ENCODE results near the gene LRRN2. TPM values are rescaled to one million over a fixed set of nuclear protein-coding genes. Genes with fewer than 3 reads are reported as not detected.

The LRRN2 gene
- total RNA-seq, 1 experiment from 2014 or later, result 2.0 TPM

DNA sequence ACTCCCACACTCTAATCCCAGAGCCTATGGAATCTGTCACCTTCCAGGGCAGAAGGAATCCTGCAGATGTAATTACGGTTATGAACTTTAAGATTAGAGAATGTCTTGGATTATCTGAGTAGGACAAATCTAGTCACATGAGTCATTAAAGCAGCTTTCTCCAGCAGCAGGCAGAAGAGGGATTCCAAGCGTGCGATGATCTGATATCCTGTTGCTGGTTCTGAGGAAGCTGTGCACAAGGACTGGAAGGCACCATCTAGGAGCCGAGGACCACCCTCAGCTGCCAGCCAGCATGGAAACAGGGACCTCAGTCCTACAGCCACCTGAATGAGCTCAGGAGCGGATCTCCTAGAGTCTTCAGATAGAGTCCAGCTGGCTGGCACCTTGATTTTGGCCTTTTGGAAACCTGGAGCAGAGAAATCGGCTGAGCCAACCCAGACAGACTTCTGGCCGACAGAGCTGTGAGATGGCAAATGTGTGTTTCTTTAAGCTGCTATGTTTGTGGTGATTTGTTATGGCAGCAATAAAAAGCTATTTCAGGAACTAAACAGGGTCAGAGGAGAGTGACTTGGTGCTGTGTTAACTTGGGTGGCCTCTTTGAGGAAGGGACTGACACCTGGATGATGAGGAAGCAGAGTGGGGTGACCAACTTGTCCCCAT lies 34.5 kb downstream of the LRRN2 start:
- H3K9me3 ChIP-seq (ENCODE audit: control insufficient read depth, insufficient read depth, low read depth, low read length), result no peaks in the 10 kb centered on the region
- TF ChIP-seq, protein P1, sequence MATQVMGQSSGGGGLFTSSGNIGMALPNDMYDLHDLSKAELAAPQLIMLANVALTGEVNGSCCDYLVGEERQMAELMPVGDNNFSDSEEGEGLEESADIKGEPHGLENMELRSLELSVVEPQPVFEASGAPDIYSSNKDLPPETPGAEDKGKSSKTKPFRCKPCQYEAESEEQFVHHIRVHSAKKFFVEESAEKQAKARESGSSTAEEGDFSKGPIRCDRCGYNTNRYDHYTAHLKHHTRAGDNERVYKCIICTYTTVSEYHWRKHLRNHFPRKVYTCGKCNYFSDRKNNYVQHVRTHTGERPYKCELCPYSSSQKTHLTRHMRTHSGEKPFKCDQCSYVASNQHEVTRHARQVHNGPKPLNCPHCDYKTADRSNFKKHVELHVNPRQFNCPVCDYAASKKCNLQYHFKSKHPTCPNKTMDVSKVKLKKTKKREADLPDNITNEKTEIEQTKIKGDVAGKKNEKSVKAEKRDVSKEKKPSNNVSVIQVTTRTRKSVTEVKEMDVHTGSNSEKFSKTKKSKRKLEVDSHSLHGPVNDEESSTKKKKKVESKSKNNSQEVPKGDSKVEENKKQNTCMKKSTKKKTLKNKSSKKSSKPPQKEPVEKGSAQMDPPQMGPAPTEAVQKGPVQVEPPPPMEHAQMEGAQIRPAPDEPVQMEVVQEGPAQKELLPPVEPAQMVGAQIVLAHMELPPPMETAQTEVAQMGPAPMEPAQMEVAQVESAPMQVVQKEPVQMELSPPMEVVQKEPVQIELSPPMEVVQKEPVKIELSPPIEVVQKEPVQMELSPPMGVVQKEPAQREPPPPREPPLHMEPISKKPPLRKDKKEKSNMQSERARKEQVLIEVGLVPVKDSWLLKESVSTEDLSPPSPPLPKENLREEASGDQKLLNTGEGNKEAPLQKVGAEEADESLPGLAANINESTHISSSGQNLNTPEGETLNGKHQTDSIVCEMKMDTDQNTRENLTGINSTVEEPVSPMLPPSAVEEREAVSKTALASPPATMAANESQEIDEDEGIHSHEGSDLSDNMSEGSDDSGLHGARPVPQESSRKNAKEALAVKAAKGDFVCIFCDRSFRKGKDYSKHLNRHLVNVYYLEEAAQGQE (IDR thresholded peaks at IDR 0.05; ENCODE audit: insufficient read depth in 1 of 2, low read depth in 2 of 2, low read length in 1 of 2), result no peak
- TF ChIP-seq POLR2AphosphoS5 (IDR thresholded peaks at IDR 0.05; ENCODE audit: low read depth, low read length), result no peak
- TF ChIP-seq, protein P2, sequence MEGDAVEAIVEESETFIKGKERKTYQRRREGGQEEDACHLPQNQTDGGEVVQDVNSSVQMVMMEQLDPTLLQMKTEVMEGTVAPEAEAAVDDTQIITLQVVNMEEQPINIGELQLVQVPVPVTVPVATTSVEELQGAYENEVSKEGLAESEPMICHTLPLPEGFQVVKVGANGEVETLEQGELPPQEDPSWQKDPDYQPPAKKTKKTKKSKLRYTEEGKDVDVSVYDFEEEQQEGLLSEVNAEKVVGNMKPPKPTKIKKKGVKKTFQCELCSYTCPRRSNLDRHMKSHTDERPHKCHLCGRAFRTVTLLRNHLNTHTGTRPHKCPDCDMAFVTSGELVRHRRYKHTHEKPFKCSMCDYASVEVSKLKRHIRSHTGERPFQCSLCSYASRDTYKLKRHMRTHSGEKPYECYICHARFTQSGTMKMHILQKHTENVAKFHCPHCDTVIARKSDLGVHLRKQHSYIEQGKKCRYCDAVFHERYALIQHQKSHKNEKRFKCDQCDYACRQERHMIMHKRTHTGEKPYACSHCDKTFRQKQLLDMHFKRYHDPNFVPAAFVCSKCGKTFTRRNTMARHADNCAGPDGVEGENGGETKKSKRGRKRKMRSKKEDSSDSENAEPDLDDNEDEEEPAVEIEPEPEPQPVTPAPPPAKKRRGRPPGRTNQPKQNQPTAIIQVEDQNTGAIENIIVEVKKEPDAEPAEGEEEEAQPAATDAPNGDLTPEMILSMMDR (IDR thresholded peaks at IDR 0.05), result no peak
- no peak for TF ChIP-seq TCF7L2 (IDR thresholded peaks at IDR 0.05; ENCODE audit: low read depth, low read length)
- TF ChIP-seq SIN3A (IDR thresholded peaks at IDR 0.05; ENCODE audit: borderline replicate concordance, insufficient read depth, low read depth, low read length), result no peak
- CTCF ChIA-PET, result interaction anchor here (0.7 kb wide), 1 partner anchor 156 kb away, joined by 3 read pairs; no protein-coding TSS in a partner anchor
- H3K36me3 ChIP-seq (ENCODE audit: control insufficient read depth, insufficient read depth, low read length), result no peaks in the 10 kb centered on the region
- in situ Hi-C loops (cut with HindIII; ENCODE audit: low pct_unique_long_range_greater_than_20kb, low sequenced_read_pairs) (no loop called here), intact Hi-C loops (cut with micrococcal nuclease; ENCODE audit: unreplicated experiment) (no loop called here)
- H3K27me3 ChIP-seq (ENCODE audit: control insufficient read depth, insufficient read depth, low read length), result 0 out of 2 replicates have a peak, but pooled peaks cover 2% of the 10 kb centered on the region
- POLR2A ChIA-PET, result no interaction called here
- H3K4me3 ChIP-seq (ENCODE audit: low read depth in 2 of 2, low read length in 2 of 2), result no peak overlapping the region
- ATAC-seq, result no peak
- H3K27ac ChIP-seq (ENCODE audit: low read length), result no peak overlapping the region
- no TSS peak for BruUV-seq (replicated peaks)
- no peak for DNase-seq (ENCODE audit: low read depth, low spot score)
- H3K4me1 ChIP-seq (ENCODE audit: control insufficient read depth, insufficient read depth, low read length), result no peaks in the 10 kb centered on the region

DNA sequence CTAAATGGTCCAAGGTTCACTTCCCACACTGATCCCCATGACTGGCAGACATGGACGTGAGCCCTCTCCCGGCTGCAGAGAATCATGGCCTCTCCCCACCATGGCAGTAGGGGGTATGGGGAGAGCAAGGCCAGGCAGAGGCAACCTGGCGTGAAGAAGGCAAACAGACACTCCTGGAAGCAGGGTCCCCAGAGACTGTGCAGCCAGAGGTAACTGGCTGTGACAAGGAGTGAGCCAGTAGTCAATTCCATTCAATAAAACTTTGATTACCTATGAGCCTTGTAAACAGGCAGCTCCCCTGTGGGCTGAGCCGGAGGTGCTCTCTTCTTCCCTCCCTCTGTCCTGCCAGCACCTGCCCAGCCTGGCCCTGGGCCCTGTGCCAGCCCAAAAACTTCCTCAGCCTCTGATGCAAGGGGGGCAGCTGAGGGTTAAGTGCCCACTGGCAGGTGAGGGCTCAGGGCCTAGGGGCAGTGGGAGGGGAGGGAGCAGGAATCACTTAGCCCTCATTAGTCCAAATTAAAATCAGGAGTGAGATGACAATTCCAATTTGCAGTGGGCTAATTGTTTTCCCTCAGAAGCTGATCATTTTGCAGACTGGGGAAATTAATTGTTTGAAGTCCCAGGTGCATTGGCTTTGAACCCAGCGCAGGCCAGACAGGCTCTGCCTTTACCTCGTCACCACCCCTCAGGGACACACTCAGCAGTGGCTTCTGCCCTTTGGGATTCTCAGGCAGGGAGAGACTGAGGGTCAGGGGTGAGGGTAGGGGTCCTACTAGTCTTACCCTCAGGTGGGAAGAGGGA lies 35.6 kb downstream of the LRRN2 start:
- POLR2A ChIA-PET, result no interaction called here
- Histone ChIP-seq H3K36me3 (ENCODE audit: control insufficient read depth, insufficient read depth, low read length) (no peaks in the 10 kb centered on the region), H3K4me3 (ENCODE audit: low read depth in 2 of 2, low read length in 2 of 2) (no peak overlapping the region), H3K4me1 (ENCODE audit: control insufficient read depth, insufficient read depth, low read length) (no peaks in the 10 kb centered on the region), H3K9me3 (ENCODE audit: control insufficient read depth, insufficient read depth, low read depth, low read length) (no peaks in the 10 kb centered on the region), H3K27ac (ENCODE audit: low read length) (no peak overlapping the region), H3K27me3 (ENCODE audit: control insufficient read depth, insufficient read depth, low read length) (0 out of 2 replicates have a peak, but pooled peaks cover 2% of the 10 kb centered on the region)
- no TSS peak for BruUV-seq (replicated peaks)
- in situ Hi-C loops (cut with HindIII; ENCODE audit: low pct_unique_long_range_greater_than_20kb, low sequenced_read_pairs), result no loop called here
- ATAC-seq, result no peak
- DNase-seq (ENCODE audit: low read depth, low spot score), result no peak
- no peak for TF ChIP-seq TCF7L2 (IDR thresholded peaks at IDR 0.05; ENCODE audit: low read depth, low read length)
- no peak for TF ChIP-seq SIN3A (IDR thresholded peaks at IDR 0.05; ENCODE audit: borderline replicate concordance, insufficient read depth, low read depth, low read length)
- TF ChIP-seq, protein P1 (IDR thresholded peaks at IDR 0.05; ENCODE audit: insufficient read depth in 1 of 2, low read depth in 2 of 2, low read length in 1 of 2), result no peak
- TF ChIP-seq, protein P2 (IDR thresholded peaks at IDR 0.05), result no peak
- TF ChIP-seq POLR2AphosphoS5 (IDR thresholded peaks at IDR 0.05; ENCODE audit: low read depth, low read length), result no peak
- intact Hi-C loops (cut with micrococcal nuclease; ENCODE audit: unreplicated experiment), result no loop called here
- CTCF ChIA-PET, result no interaction called here
